SIG-M5 treated with dmso at 0.1 percent for 504 hours (cell line): ENCODE measurements around the gene RFX2.
A peak's percentile ranks its signal among the peaks of the same experiment; 100 is the strongest.
"Not testable (repeated sequence)": the region's sequence is repeated elsewhere in the genome, so short reads cannot be mapped to it uniquely, and the experiment has no call there.

Experiments
- DNase-seq: peaks from one replicate; lab custom pipeline; 2025; ENCODE audit not compliant: unreplicated experiment; lab: John Stamatoyannopoulos, UW

The RFX2 gene

GRCh38 chr19:5993648-5994358 lies 116.5 kb downstream of the RFX2 start:
- DNase-seq = no peak

- no peak for DNase-seq
Measured at GRCh38 chr19:5993201-5993600, 117.1 kb downstream of the RFX2 start.

- DNase-seq = no peak
Measured at GRCh38 chr19:5992756-5993155, 117.5 kb downstream of the RFX2 start.

GRCh38 chr19:5991244-5991838 lies 119.0 kb downstream of the RFX2 start:
- DNase-seq = no peak

GRCh38 chr19:5990289-5990797 lies 120.0 kb downstream of the RFX2 start:
- DNase-seq = no peak

- no peak for DNase-seq
Measured at GRCh38 chr19:5989388-5990074, 120.8 kb downstream of the RFX2 start.

- no peak for DNase-seq
Measured at GRCh38 chr19:5988517-5989387, 121.5 kb downstream of the RFX2 start.

- DNase-seq = peak; percentile 68
Measured at GRCh38 chr19:5987077-5987818, 123.1 kb downstream of the RFX2 start.

- not testable (repeated sequence) for DNase-seq
Measured at GRCh38 chr19:5985837-5986236, 124.5 kb downstream of the RFX2 start.

- DNase-seq = no peak
Measured at GRCh38 chr19:5985098-5985783, 125.1 kb downstream of the RFX2 start.

- peak; percentile 18 for DNase-seq
Measured at GRCh38 chr19:5984600-5984999, 125.7 kb downstream of the RFX2 start.

- DNase-seq = peak; percentile 18
Measured at GRCh38 chr19:5983367-5983955, 126.8 kb downstream of the RFX2 start.

- DNase-seq = no peak
Measured at GRCh38 chr19:5978606-5979552, 131.4 kb downstream of the RFX2 start.

GRCh38 chr19:5977785-5978605 lies 132.3 kb downstream of the RFX2 start, which contains the start of gene RANBP3:
TSS of gene RANBP3 (minus strand) at chr19:5978140. CDS start at chr19:5978082, 58 bp downstream.
- peak; percentile 97 for DNase-seq

GRCh38 chr19:5977222-5977784 lies 133.0 kb downstream of the RFX2 start:
- DNase-seq = no peak

GRCh38 chr19:5976768-5977167 lies 133.5 kb downstream of the RFX2 start:
- DNase-seq = no peak

- no peak for DNase-seq
Measured at GRCh38 chr19:5975388-5975728, 134.9 kb downstream of the RFX2 start.
